GM19025 (cell line): ENCODE results near the gene DYNLT3.

Source experiments
- ATAC-seq: cut with Tn5 transposase; IDR thresholded peaks from one replicate; pipeline ENCODE4 v1.9.1; 2021; ENCODE audit warnings: mild to moderate bottlenecking, low read depth, moderate library complexity; ENCODE audit not compliant: unreplicated experiment

The DYNLT3 gene, protein sequence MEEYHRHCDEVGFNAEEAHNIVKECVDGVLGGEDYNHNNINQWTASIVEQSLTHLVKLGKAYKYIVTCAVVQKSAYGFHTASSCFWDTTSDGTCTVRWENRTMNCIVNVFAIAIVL

DNA sequence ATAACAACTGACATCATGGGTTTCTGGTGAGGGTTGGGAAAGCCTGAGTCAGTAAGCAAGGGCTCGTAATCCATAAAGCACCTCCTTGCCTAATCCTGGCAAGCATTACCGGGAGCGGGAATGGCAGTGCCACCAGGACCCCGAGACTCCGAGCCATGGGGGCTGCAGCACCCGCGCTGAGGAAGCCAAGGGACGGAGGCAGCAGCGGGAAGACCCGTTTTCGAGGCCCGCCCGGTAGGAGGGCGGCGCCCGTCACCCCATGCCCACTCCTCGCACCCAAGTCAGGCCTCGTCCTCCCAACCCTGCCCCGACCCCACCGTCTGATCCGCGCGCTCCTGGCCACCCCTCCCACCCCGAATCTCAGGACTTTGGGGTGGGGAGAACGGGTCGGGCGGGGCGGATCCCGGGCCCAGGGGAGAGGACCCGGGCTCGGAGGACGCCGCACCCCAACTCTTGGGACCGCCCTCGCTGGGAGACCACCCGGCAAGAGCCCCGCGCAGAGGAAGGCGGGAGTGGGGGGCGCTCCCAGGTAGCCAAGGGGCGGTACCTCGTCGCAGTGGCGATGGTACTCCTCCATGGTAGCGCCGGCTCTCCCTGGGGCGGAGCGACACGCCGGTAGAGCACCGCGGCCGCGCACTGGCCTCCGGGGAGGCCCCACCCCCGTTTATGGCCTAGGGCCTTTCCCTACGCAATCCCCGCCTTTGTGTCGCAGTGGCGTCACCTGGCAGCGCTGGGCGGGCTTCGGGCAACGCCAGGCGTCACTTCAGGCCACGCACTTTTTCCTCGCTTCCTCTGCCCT lies at the start of gene DYNLT3:
TSS of gene DYNLT3 (minus strand) at position 638 of the 799 bp plus-strand sequence. CDS start at position 577, 61 bp downstream.
- peak; percentile 100 for ATAC-seq

DNA sequence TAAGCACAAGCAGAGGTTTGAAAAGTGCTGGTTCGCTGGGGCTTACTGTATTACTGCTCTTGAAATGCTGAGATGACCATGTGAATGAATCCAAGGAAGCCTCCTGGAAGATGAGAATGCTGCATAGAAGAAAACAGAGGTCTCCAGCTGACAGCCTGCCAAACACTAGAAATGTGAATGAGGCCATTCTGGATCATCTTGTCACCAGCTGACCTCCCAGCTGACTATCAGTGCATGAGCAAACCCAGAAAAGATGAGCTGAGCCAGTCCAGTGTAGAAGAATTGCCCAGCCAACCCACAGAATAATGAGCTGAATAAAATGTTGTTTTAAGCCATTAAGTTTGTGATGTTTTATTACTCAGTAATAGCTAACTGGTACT lies 49.1 kb upstream of the DYNLT3 start:
- ATAC-seq = no peak

DNA sequence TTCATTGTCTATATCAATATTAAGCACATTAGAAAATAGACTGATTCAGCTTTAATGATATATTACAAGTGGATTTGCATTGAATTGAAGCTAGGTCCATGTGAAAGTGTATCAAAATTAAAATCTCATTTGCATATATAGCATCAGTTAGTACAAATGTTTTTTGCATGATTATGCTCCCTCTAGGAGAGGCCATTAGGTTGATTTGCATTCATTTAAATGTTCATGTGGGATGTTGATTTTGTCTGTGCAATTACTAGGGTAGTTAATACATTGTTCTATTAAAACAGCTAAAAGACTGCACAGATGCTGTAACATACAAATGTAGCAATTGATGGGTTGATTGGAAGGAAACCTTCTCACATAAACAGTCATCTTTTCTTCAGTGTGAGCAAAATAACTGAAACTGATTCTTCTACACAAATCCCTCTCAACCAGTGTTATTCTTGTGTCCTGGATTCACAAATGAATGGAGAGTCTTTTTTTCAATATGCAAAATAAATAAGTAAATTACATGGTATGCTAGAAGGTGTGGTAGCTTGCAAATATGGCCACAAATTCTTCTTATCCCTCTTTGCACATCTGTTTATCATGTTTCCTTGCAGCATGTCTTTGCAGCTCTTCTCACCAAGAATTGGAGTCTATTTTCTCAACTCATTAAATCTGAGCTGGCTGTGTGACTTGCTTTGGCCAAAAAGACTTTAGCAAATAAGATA lies 48.6 kb upstream of the DYNLT3 start:
- ATAC-seq = no peak

DNA sequence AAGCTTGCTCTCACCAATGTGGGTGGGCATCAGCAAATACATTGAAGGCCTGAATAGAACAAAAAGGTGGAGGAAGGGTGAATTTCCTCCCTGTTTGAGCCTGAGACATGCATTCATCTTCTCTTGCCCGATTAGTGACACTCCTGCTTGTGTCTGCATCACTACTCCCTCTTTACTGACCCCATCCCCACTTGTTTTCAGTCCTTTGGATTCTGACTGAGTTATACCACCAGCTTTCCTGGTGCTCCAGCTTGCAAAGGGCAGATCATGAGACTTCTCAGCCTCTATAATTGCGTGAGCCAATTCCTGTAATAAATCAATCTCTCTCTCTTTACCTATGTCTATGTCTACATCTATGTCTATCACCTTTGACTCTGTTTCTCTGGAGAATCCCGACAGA lies 47.4 kb upstream of the DYNLT3 start:
- ATAC-seq = no peak

DNA sequence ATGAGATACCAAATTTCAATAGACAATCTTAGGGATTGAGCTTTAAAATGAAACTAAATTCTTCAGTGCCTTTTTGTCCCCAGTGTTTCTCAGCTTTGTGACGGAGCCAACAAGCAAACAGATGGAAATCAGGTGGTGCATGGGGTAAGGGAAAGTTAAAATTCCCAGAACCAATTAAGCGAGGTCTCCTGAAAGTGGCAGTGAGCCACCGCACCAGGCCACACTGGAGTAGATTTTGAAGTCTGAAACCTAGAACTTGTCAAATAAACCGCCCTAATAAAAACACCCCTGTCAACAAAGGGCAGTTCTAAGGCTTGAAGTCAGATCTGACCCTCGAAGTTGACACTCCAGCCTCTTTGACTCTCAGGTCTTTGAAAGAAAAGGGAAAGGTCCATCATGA lies 40.6 kb upstream of the DYNLT3 start:
- no peak for ATAC-seq

DNA sequence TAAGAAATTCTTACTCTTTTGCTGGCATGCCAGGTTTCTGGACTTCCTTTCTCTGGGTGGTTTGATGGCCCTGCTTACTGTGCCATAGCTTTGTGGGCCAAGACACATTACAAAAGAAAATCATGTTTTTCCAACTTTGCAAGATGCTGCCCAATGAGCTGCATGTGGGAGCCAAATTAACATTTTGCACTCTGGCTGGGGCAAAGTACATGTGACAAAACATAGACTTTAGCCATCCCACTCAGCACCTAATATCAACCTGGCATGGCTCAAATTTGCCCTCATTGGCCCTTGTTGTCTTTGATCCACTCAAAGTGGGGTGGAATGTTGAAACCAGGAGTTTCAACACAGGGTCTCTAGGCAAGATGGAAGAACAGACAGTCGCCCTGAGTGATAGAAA lies 40.0 kb upstream of the DYNLT3 start:
- ATAC-seq = no peak

DNA sequence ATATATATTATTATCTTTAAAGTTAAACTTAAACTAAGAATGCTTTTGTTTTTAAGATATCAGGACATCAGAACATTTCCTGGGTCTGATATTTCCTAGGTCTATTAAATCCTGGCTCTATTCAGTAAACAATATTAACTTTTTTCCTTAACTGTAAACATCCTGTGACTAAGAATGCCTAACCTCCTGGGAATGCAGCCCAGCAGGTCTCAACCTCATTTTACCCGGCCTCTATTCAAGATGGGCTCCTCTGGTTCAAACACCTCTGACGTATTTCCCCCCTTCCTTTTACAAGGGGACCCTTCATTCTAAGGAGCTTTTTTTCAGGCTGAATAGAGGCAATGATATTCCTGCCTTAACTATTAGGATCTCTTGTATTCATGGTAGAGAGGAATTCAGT lies 35.8 kb upstream of the DYNLT3 start:
- no peak for ATAC-seq

DNA sequence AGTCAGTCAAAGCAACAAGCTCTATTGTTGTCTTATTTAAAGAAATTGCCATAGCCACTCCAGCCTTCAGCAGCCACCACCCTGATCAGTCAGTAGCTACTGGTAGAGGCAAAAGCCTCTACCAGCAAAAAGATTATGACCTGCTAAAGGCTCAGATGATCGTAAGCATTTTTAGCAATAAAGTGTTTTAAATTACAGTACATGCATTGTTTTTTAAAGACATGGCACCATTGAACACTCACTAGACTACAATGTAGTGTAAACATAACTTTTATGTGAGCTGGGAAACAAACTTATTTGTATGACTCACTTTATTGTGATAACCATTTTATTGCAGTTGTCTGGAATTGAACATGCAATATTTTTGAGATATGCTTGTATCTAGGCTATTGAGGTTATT lies 32.3 kb upstream of the DYNLT3 start:
- ATAC-seq = no peak

DNA sequence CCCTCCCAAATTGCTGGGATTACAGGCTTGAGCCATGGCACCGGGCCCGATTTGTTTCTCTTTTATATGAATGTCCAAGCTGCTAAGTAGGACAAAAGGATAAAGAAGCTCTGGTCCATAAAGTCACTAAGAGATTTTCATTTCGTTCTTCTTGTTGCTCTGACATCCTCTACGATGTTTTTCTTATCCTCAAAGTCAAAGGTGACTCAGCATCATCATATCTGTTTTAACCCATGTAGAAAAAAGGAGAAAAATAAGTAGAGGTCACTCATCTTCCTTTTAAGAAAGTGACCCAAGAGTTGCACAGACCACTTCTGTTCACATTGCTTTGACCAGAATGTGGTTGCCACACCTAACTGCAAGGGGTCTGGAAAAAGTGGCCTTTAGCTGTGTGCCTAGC lies 29.3 kb upstream of the DYNLT3 start:
- ATAC-seq = no peak

DNA sequence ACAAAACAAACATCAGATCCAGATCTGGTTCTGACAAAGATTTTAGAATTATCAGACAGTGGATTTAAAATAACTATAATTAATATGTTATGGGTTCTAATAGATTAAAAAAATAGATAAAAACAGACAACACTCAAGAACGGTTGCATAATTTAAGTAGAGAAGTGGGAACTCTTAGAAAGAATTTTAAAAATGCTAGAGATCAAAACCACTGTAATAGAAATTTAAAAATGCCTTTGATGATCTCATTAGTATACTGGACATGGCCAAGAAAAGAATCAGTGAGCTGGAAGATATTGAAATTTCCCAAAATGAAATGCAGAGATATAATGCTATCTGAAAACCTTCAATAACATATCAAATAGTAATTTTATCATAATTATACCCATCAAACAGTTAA lies 28.3 kb upstream of the DYNLT3 start:
- ATAC-seq = no peak

DNA sequence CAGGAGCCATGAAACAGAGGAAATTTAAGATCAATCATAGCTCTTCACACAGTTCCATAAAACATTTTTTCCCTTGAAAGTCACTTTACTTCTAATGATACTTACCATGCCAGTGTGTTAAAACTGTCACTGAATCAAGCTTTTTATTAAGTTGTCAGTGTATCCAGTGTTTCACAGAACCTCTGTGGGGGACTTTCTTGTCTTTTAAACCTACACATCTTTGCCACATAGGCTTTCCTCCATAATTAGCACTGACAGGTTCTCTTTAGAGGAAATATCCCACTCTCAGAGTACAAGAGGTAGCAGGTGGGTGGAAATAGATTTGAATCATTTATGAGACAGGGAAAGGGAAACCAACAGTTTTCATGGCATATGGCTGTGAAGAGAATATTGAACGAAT lies 25.8 kb upstream of the DYNLT3 start:
- ATAC-seq = no peak

DNA sequence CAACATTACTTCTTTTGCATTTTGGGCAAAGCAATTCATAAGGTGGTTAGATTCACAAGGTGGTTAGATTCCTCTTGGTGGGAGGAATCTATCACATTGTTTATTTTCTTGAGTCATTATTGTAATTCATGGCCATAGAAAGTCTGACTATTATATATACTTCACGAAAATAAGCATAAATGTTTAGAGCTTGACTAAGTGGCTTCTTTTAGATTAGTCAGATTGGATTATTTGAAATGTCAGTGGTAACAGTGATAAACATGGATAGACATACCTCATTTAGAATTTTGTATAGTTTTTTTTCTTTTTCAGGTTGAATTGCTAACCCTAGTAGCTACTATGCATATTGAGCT lies 24.9 kb upstream of the DYNLT3 start:
- no peak for ATAC-seq

DNA sequence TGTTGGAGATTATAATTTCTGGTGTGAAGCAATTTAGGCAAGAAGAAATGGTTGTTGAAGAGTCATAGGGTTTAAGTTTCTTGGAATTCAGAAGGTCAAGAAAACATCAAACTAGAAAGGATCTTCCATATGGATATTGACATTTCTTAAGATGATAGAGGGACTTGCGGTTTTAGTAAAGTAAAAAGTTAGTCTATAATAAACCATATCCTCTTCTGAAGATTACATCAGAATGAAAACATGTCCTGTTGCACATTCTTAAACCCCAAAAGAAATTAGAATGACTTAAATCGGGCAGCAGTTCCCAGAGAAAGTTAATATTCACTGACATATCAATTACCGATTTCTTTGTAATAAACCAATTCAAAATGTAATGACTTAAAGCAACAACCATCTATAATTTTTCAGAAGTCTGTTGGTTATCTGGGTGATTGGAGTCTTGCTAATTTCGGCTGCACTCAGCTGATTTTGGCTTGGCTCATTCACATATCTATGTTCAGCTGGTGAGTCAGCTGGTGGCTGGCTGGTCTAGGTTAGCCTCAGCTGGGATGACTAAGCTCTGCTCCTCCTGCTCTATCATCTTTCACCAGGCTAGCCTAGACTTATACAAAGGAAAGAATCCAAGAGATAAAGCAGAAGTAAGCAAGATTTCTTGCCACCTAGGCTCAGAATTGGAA lies 24.4 kb upstream of the DYNLT3 start:
- ATAC-seq = no peak

DNA sequence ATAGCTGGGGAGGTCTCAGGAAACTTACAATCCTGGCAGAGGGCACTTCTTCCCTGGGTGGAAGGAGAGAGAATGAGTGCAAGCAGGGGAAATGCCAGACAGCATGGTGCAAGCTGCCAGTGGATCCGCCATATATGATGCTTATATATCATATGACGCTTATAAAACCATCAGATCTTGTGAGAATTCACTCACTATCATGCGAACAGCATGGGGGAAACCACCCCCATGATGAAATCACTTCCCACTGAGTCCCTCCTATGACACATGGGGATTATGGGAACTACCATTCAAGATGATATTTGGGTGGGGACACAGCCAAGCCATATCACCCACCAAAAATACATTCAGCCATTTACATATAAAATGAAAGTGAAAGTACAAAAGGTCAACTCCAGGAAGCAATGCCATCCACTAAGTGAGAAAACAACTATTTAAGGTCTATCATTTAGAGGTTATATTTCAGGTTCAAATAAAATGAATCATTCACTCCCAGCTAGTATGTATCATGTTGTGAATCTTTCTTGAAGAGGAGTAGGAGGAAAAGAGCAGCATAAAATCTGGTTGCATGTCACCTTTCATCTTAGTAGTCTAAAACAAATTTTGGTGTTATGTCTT lies 20.3 kb upstream of the DYNLT3 start:
- no peak for ATAC-seq

DNA sequence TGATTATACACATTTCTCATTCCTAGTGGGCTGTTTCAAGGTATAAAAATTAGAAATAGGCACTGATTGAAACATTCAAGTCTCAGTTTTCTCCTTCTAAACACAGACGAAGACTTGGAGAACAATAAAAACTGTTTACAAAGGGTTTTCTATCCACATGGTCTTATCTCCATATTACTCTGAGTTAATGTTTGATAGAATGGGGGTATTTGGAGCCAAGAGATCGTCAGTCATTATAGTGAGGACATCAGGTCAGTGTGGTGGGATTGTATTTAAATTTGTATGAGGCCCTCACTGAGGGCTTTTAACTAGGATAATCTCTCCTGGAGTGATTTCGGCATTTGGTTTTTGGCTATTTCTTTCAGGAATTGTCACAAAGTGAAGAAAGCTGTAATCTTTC lies 16.4 kb upstream of the DYNLT3 start:
- no peak for ATAC-seq

DNA sequence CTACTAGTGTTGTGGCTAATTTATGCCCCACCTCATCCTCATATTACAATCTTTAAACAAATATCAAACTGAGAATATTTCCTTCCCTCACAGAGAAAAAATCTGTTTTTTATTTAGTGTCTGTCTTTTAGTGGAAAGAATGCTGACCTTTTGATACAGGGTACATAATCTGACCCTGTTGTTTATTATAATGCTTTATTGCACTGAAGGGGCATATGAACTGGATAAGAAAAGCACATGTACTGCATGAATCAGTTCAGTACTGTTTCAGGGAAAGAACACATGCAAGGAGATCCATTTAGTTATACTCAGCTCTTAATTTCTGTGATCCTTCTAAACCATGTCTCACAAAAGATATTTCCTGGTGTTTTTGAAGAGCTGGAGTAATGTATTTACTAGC lies 15.5 kb upstream of the DYNLT3 start:
- ATAC-seq = no peak

DNA sequence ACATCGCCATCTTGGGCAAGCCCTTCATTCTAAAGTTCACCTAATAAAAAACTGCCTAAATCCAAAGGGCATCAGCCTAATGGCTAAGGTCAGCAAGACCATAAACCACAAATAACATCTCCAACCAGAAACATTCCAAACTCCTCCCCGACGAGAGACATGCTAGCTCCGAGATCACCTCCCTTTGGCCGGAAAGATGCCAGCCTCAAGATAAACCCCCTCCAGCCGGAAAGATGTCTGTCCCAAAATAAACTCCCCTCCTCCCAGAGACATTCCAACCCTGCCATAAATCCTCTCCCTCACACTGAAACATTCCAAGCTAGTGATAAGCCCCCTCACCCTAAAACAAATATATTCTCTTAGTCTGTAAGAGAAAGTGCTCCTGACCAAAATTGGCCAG lies 13.3 kb upstream of the DYNLT3 start:
- ATAC-seq = no peak

DNA sequence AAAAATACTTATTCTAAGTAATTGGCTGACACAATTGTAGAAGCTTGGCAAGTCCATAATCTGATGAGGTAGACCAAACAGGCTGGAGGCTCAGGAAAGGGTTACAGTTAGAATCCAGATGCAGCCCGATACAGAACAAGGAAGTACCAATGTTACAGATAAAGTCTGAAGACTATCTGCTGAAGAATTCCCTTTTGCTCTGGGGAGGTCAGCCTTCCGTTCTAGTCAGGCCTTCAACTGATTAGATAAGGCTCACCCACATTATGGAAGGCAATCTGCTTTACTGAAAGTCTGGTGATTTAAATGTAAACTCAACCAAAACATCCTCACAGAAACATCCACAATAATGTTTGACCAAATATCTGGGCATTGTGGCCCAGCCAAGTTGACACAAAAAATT lies 7.4 kb upstream of the DYNLT3 start:
- no peak for ATAC-seq

DNA sequence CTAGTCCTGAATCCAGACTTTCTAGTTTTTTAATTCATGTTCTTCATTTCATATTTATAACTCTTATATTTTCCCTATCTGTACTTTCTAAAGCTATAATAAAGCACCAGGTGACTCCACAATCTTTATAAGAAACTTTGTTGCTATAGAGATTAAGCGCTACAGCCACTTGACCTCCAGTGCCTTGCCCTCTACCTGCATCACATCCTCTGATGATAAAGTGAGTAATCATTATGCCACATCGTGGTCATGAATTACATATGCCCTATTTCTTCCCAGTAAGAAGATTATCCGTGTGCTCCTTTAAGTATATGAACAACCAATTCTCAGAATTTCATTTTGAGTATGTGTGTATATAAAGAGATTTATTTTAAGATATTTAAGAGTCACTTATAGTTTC lies 6.8 kb upstream of the DYNLT3 start:
- no peak for ATAC-seq

DNA sequence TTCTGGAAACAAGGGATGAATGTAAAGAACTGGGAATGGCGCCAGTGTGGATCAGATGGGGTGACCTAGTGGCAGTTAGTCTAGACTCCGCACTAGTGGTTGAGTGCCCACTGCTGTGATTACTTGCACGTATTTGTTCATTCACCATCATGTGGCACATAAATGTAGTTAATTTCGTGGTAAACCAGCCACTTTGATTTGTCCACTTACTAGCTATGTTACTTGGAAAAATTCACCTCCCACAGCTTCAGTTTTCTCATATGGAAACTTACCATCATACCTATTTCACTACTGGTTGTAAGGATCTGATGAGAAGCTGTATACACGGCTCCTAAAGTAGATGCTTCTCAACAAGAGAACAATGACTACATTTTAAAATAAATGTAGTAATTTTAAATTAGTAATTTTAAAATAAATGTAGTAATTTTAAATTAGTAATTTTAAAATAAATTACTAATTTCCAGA lies 394 bp upstream of the DYNLT3 start:
- ATAC-seq = no peak

DNA sequence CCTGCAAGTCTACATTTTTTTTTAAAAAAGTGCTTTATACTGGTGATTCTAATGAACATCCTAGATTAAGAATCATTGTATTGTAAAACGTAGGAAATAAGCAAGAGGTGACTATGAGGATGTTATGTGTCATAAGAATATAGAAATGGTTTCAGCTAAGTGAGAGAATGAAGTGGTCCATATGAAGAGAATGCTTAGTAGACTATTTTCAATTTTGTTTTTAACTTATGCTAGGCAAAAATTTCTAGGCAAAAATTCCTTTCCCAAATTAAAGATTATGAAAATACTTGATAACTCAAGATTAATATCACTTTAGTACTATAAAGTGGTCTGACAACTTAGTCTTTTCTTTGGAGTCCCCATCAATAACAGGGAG lies 825 bp downstream of the DYNLT3 start:
- no peak for ATAC-seq
